Body of pancreas (tissue), 4 donors: ENCODE measurements around the gene RER1. TPM values are rescaled to one million over a fixed set of nuclear protein-coding genes. Genes with fewer than 3 reads are reported as not detected.

Experiments
- ATAC-seq: fragments of 150-250 bp; one replicate; pipeline ENCODE4 v1.9.1; 2016
- DNase-seq, 4 donors: peaks; one replicate each; pipeline ENCODE4 v3.0.0-alpha.2; 2019
- H3K27ac ChIP-seq, 4 donors: fragments of 200-600 bp; sonication (generic); 1 replicate in 3 of 4; 2 replicates in 1 of 4; pipeline versions ENCODE4 v1.5.1 to v1.6.1; 2016 to 2019; ENCODE audit warnings: mild to moderate bottlenecking in 1 of 4, mixed read lengths in 1 of 4, moderate library complexity in 1 of 4
- H3K27me3 ChIP-seq, 2 donors: fragments of 200-600 bp; sonication (generic); one replicate each; pipeline ENCODE4 v1.6.0; 2016; ENCODE audit warnings: mild to moderate bottlenecking in 1 of 2
- H3K36me3 ChIP-seq, 2 donors: fragments of 200-600 bp; sonication (generic); replicated peaks in 1 of 2; 2 replicates each; pipeline ENCODE4 v1.5.1; 2016; ENCODE audit warnings: low read depth in 2 of 2; ENCODE audit not compliant: insufficient read depth in 1 of 2
- H3K4me1 ChIP-seq: fragments of 200-600 bp; sonication (generic); one replicate; pipeline ENCODE4 v1.6.0; 2016
- H3K4me3 ChIP-seq, 2 donors: fragments of 200-600 bp; sonication (generic); 1 replicate in 1 of 2; 2 replicates in 1 of 2; pipeline ENCODE4 v1.5.1; 2016 to 2019
- H3K9me3 ChIP-seq, 3 donors: fragments of 200-600 bp; sonication (generic); 1 replicate in 2 of 3; 2 replicates in 1 of 3; pipeline ENCODE4 v1.5.1; 2016
- POLR2A ChIP-seq, 3 donors: fragments of 450-650 bp; IDR thresholded peaks; one replicate each; pipeline ENCODE4 v1.6.1; 2016; ENCODE audit warnings: antibody characterized with exemption in 3 of 3, mild to moderate bottlenecking in 2 of 3
- WGBS, 2 donors: methylation state at CpG; one replicate each; pipeline ENCODE4 v1.1.5; 2017; 5-methylcytosine and 5-hydroxymethylcytosine counted together
- intact Hi-C: fragments of 100-400 bp; cut with DNase I; formaldehyde crosslinking; loops from one replicate; pipeline ENCODE4 v1.15.1; 2023
- total RNA-seq, 2 donors: library from RNA; depleted of rRNA; stranded (reverse); fragments of >200 nt; gene quantifications; one replicate each; pipeline ENCODE4 v1.1.0, GENCODE V29; 2016
- TF ChIP-seq, protein P1 (sequence below), 7 experiments: fragments of 450-650 bp in 4 of 7; fragments of 200-600 bp in 3 of 7; sonication (generic) in 3 of 7; IDR thresholded peaks; one replicate each; pipeline ENCODE4 v1.5.1; 2016 to 2019; ENCODE audit warnings: antibody characterized with exemption in 7 of 7

RER1 gene
- total RNA-seq, 2 donors from 2014 or later: 50.3 to 57.7 TPM

DNA sequence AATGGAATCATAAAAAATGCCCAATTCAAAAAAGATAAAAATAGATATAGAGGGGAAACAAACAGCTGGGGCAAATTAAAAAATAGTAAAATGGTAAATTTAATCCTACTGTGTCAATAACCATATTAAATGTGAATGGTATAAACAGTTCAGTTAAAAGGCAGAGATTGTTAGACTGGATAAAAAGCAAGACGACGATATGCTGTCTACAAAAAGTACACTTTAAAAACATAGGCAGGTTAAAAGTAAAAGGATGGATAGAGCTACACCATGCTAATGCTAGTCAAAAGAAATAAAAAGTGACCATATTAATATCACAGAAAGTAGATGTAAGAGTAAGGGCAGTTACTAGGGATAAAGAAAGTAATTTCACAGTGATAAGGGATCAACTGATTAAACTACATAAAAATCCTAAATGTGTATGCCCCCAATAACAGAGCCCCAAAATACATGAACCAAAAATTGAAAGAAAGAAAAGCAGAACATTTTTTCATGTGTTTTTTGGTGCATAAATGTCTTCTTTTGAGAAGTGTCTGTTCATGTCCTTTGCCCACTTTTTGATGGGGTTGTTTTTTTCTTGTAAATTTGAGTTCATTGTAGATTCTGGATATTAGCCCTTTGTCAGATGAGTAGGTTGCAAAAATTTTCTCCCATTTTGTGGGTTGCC lies 27.7 kb upstream of the RER1 start:
- no peaks in the 10 kb centered on the region for H3K9me3 ChIP-seq
- no peaks in the 10 kb centered on the region for H3K36me3 ChIP-seq
- no peaks in the 10 kb centered on the region for H3K4me1 ChIP-seq
- no peak overlapping the region for H3K4me3 ChIP-seq
- no peak overlapping the region for H3K27ac ChIP-seq
- ATAC-seq (no peak), DNase-seq (no peak)
- TF ChIP-seq, protein P1, sequence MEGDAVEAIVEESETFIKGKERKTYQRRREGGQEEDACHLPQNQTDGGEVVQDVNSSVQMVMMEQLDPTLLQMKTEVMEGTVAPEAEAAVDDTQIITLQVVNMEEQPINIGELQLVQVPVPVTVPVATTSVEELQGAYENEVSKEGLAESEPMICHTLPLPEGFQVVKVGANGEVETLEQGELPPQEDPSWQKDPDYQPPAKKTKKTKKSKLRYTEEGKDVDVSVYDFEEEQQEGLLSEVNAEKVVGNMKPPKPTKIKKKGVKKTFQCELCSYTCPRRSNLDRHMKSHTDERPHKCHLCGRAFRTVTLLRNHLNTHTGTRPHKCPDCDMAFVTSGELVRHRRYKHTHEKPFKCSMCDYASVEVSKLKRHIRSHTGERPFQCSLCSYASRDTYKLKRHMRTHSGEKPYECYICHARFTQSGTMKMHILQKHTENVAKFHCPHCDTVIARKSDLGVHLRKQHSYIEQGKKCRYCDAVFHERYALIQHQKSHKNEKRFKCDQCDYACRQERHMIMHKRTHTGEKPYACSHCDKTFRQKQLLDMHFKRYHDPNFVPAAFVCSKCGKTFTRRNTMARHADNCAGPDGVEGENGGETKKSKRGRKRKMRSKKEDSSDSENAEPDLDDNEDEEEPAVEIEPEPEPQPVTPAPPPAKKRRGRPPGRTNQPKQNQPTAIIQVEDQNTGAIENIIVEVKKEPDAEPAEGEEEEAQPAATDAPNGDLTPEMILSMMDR (IDR thresholded peaks at IDR 0.05): no peak
- no peak for TF ChIP-seq POLR2A (IDR thresholded peaks at IDR 0.05)
- intact Hi-C loops: no loop called here
- no peaks in the 10 kb centered on the region for H3K27me3 ChIP-seq
- 93 to 96% methylated on average over 2 of the region's 2 CpGs for WGBS, 2 donors

DNA sequence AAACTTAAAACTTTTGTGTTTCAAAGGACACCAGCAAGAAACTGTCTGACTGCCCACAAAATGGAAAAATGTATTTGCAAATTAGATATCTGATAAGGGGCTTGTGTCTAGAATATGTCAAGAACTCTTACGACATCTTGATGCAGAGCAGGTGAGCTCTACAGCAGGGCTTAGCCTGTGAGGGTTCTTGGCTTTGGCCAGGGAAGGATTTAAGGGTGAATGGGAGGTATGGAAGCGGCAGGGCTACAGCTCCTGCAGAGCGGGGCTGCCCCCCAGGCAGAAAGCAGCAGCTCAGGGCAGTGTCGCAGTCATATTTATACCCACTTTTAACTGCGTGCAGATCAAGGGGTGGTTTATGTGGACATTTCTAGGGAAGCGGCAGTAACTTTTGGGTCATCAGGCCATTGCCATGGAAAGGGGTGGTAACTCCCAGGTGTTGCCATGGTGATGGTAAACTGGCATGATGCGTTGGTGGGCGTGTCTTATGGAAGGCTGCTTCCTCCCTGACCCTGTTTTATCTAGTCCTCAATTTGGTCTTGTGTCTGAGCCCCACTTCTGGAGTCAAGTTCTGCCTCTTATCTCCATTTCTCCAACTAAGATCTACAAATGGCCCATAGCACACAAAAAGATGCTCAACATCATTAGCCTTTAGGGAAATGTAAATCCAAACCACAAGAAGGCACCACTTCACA lies 23.4 kb upstream of the RER1 start:
- Histone ChIP-seq H3K27ac (no peak overlapping the region), H3K27me3 (no peaks in the 10 kb centered on the region), H3K36me3 (no peaks in the 10 kb centered on the region), H3K4me1 (no peaks in the 10 kb centered on the region), H3K4me3 (no peak overlapping the region), H3K9me3 (no peaks in the 10 kb centered on the region)
- intact Hi-C loops: no loop called here
- no peak for TF ChIP-seq POLR2A (IDR thresholded peaks at IDR 0.05)
- TF ChIP-seq, protein P1 (IDR thresholded peaks at IDR 0.05): no peak
- ATAC-seq: no peak
- DNase-seq: no peak
- 89% methylated on average over 8 of the region's 8 CpGs for WGBS, 2 donors

DNA sequence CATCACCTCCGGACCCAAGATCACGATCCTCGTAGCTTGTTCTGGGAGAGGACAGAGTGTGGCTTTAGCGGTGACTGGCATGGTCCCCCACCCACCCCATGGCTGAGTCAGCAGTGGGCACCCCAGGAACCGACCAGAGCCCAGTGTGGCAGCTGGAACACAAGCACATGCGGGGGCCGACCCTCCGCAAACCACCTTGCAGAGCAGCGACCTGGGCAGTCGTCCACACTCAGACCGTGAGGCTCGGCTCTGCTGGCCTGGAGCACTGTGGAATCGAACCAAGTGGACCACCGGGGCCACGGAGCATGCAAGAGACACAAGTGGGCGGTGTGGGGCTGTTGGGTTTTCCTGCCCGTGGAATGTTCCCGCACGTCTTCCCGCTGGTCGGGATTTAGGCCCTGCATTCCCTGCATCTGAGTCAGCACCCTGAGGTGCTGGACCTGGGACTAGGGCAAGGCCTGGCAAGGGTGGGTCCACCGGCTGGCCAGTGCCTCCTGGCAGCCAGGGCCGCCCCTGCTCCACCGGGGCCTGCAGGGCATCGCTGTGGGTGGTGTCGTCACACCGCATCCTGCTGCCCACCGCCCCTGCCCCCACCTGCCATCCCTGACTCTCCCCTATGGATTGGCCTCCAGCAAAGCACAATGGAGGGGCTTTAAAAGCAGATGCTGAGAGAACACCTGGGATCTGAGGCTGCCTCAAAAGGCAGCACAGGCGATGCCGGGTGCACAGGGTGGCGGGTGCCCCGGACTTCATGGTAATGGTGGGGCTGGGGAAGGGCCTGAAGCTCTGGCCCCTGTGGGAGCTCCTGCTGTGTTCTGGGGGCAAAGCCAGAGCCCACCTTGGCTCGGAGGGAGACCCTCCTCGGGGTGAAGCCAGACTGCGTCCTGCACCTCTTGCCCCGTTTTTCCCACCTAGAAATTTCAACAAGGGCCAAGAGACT lies 18.8 kb upstream of the RER1 start:
- Histone ChIP-seq H3K4me1 (no peaks in the 10 kb centered on the region), H3K27me3 (no peaks in the 10 kb centered on the region), H3K4me3 (no peak overlapping the region), H3K9me3 (no peaks in the 10 kb centered on the region), H3K27ac (no peak overlapping the region), H3K36me3 (no peaks in the 10 kb centered on the region)
- 92% methylated on average over 15 to 26 of the region's 36 CpGs for WGBS, 2 donors
- DNase-seq: peak in 1 of 4 donors; percentile 10
- TF ChIP-seq, protein P1 (IDR thresholded peaks at IDR 0.05): no peak
- TF ChIP-seq POLR2A (IDR thresholded peaks at IDR 0.05): no peak
- ATAC-seq: no peak
- intact Hi-C loops: no loop called here

DNA sequence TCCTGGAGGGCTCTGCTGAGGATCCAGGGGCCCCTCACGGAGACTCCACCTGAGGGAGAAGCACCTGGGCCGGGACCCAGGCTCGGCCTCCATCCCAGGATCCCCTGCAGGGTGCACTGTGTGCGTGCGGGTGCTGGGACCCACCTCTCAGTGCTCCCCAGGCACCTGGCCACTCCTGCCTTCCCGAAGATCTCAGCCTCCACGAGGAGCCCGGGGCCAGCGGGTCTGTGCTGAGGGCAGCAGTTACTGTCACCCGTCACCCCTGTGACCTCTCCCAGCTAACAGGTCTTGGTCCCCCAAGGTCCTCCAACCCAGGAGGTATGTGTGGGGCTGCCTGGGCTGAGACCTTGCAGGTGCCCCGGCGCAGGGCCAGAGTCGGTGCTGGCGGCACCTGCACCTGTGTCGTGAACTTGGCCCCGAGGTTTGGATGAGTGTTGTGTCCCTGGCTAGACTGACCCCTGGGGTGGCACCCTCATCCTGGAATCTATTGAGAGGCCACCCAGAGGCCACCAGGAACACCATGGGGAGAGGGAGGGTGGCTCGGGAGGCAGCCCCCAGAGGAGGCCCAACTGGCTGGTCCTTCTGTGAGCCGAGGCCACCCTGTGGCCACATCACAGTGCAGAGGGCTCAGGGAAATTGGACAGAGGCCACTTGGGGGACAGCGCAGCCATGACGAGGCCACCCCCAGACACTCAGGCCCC lies 17.9 kb upstream of the RER1 start:
- no peaks in the 10 kb centered on the region for H3K9me3 ChIP-seq
- 81 to 87% methylated on average over 5 to 20 of the region's 20 CpGs for WGBS, 2 donors
- no peak overlapping the region for H3K4me3 ChIP-seq
- no peaks in the 10 kb centered on the region for H3K4me1 ChIP-seq
- H3K36me3 ChIP-seq: no peaks in the 10 kb centered on the region
- H3K27ac ChIP-seq: no peak overlapping the region
- no peaks in the 10 kb centered on the region for H3K27me3 ChIP-seq
- TF ChIP-seq POLR2A (IDR thresholded peaks at IDR 0.05): no peak
- TF ChIP-seq, protein P1 (IDR thresholded peaks at IDR 0.05): no peak
- ATAC-seq (no peak), DNase-seq (peak in 1 of 4 donors; percentile 9)
- intact Hi-C loops: no loop called here
